ENCODE data around the gene NXPE3.

Gene NXPE3

GRCh38 chr3:101829437-101829830, 50.4 kb downstream of the NXPE3 start:
- DNase-seq: no peak

- DNase-seq: no peak
These were observed 50.9 kb downstream of the NXPE3 start for GRCh38 chr3:101829874-101830273.

- DNase-seq: no peak
These were observed 54.5 kb downstream of the NXPE3 start for GRCh38 chr3:101833446-101833974.

DNA sequence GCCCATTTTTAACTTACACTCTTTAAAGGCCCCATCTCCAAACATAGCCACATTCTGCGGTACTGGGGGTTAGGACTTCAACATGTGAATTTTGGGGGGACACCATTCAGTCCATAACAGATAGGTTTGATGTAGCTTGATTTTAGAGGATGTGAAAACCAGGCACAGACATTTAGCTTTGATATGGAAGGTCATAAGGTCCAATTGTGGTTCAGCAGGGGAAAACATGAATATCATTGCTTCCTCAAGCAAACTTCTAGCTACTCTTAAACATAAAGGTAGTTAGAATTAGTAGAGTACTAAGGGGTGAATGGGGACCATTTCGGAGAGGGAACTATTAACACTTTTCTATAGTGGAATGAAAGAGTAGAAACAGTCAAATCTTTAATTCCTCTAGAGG, 56.7 kb downstream of the NXPE3 start:
- DNase-seq: no peak

GRCh38 chr3:101836160-101836559, 57.1 kb downstream of the NXPE3 start:
- no peak for DNase-seq

- DNase-seq: peak; percentile 59
These were observed 57.9 kb downstream of the NXPE3 start for GRCh38 chr3:101836652-101837598.

DNA sequence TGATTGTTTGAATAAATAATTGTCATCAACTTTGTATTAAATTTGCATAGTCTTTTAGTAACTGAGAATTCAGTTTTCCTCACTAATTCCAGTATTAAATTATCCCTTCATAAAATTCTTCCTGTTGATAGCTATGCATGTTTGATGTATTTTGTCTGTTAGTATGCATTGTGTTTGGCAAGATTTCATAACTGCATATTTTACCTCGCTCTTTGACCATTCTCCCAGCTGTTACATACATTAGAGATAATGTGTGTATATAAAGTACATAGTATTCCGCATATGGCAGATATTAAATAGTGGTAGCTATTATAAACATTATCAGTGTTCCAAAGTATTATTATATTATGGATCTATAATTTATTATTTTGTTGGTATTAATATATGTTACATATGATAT, 59.7 kb downstream of the NXPE3 start:
- DNase-seq: no peak

DNA sequence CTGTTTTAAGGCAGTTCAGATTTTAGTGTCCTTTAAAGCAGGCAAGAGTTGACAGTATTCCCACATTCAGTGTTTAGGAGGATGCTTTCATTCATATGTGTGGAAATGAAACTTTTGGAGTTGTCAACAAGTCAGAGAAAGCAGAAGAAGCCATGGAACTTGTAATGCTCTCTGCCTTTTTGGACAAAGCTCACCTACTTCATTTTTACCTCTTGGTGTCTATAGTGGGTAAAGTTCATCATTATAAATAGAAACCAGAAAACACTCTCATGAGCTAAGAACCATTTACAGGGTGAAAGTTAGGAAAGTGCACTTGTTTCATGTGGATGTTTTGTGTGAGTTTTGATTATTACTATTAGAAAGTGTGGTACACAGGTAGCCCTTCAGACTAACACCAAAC, 61.1 kb downstream of the NXPE3 start:
- no peak for DNase-seq

DNA sequence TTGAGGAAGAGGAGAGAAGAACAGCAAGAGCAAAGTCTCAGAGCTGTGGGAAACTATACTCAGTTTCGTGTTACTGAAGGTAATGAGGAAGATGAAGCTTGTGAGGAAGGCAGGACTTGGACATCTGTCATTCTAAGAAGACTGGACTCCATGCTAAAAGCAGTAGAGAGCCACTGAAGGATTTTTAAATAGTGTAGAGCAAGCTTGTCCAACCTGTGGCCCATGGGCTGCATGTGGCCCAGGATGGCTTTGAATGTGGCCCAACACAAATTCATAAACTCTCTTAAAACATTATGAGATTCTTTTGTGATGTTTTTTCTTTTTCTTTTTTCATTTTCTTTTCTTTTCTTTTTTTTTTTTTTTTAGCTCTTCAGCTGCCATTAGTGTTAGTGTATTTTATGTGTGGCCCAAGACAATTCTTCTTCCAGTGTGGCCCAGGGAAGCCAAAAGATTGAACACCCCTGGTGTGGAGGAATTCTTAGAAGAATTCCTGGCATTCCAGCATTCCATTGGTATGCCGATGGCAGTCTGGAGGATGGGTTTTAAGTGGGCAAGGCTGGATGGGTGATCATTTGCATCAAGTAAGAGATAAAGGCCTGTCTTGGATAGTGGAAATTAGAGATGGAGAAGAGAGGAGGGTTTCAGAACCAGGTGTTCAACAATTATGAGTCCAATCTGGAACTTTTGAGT, 63.4 kb downstream of the NXPE3 start:
- no peak for DNase-seq

GRCh38 chr3:101842935-101843330, 63.9 kb downstream of the NXPE3 start:
- no peak for DNase-seq

GRCh38 chr3:101845425-101845824, 66.4 kb downstream of the NXPE3 start:
- DNase-seq: no peak

DNA sequence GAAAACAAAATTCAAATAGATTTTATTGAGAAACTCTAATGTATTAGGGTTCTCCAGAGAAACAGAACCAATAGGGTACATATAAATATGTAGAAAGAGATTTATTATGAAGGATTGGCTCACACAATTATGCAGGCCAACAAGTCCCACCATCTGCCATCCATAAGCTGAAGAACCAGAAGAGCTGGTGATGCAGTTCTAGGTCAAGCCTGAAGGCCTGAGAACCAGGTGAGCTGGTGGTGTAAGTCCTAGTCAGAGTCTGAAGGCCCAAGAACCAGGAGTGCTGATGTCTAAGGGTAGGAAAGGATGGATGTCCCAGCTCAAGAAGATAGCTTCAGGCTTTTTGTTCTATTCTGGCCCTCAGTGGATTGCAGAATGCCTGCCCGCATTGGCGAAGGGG, 67.7 kb downstream of the NXPE3 start:
- DNase-seq: no peak

GRCh38 chr3:101847328-101847727, 68.3 kb downstream of the NXPE3 start:
- DNase-seq: no peak

GRCh38 chr3:101848326-101848725, 69.3 kb downstream of the NXPE3 start:
- no peak for DNase-seq

GRCh38 chr3:101848754-101849713, 70.0 kb downstream of the NXPE3 start, which contains the start of gene NFKBIZ:
Gene NFKBIZ, plus strand, starts transcription at chr3:101849514. Its CDS starts 115 bp downstream, at chr3:101849629.
- peak; percentile 89 for DNase-seq

GRCh38 chr3:101849714-101850245, 70.8 kb downstream of the NXPE3 start:
- peak; percentile 14 for DNase-seq

GRCh38 chr3:101850246-101851051, 71.4 kb downstream of the NXPE3 start:
- DNase-seq: no peak

DNA sequence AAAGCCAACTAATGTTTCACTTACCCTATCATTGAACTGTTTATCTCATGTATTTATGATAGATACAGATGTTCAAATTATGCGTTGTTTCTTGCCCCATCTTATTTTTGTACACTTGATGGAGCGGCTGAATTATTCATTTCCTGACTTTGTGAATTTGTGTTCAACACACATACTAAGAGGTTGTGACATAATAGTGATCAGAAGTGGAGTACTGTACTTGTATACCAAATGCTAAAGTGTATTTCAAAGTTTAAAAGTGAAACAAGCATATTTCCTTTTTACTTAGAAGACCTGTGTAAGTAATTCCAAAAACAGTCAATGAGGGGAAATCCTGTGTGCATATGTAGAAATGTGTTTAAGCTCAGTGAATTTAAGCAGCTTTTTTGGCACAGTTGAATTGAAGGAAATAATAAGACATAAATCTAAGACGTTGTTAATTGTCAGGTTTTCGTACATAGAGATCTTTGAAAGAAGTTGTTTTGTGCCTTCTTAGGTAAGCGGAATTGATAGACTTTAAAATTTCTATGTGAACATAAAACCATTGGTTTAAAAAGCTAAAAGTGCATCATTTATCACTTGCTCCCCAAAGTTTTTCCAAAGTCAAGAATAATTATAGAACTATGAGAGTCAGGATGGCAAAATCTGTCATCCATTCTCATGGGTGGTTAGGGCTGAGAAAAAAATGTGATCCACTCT, 72.2 kb downstream of the NXPE3 start:
- no peak for DNase-seq

GRCh38 chr3:101851850-101852714, 73.1 kb downstream of the NXPE3 start:
- no peak for DNase-seq
